22Rv1 (cell line): Measurements from ENCODE around the gene LSM11.

Source experiments
- H3K27ac ChIP-seq: fragments of 450-650 bp; 2 replicates; pipeline ENCODE4 v1.5.1; 2017
- ZFX ChIP-seq: fragments of 450-650 bp; IDR thresholded peaks from 2 replicates; pipeline ENCODE4 v1.6.1; 2017; ENCODE audit warnings: antibody characterized with exemption, borderline replicate concordance
- TF ChIP-seq, protein P1 (sequence below): fragments of 450-650 bp; IDR thresholded peaks from 2 replicates; pipeline ENCODE4 v1.5.1; 2017; ENCODE audit warnings: mild to moderate bottlenecking

LSM11 gene

DNA sequence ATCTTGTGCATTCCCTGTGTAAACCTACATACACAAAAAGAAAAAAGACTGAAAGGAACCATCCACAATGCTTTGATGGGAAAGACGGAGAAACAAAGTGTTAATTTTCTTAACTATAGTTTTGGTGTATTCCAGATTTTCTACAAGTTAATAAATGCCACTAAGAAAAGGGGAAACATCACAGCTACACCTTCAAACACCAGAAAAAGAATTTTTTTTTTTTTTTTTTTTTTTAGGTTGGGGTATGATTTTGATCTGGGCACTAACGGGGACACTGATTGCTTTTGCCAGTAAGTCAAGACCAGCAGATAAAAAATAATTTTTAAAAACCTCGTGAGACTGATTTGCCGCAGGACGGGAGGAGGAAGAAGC is 12.6 kb upstream of the LSM11 start:
- peak overlapping the region; percentile 79 for H3K27ac ChIP-seq

DNA sequence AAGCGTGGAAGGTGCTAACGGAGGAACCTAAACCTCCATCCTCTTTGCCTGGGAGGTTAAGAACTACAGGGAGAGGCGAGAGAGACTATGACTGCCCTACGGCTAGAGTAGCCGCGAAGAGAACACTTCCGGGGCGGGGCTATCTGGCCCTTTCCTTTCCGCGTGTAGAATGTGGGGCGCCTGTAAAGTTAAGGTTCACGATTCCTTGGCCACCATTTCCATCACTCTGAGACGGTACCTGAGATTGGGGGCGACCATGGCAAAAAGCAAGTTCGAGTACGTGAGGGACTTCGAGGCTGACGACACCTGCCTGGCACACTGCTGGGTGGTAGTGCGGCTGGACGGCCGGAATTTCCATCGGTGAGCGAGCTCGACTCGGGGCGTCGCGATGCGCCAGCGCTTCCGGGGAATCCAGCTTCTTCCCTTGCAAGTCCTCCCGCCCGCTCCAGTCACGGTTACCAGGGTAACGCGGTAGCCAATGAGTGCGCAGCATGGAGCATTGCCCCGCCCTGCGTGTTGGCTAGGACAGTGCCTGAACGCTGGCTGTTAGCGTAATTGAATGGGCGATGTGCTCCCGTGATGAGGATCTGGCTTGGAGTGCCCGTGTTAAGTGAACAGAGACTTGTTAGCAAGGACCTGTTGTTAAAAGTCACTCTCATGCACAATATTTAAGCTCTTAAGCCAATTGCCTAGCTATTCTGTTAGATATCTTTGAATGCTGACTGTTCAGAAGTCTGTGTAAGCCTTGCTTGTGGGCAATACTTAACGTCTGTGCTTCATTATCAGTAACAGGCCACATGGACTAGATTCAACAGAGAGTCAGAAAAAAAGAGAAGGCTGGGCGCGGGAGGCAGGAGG is 12.0 kb upstream of the LSM11 start, which contains the start of gene THG1L:
TSS of gene THG1L (plus strand) at position 149 of the 858 bp plus-strand sequence. CDS start at position 170, 21 bp downstream.
- peak within 1 kb of the TSS; percentile 79 for H3K27ac ChIP-seq
- TF ChIP-seq, protein P1, sequence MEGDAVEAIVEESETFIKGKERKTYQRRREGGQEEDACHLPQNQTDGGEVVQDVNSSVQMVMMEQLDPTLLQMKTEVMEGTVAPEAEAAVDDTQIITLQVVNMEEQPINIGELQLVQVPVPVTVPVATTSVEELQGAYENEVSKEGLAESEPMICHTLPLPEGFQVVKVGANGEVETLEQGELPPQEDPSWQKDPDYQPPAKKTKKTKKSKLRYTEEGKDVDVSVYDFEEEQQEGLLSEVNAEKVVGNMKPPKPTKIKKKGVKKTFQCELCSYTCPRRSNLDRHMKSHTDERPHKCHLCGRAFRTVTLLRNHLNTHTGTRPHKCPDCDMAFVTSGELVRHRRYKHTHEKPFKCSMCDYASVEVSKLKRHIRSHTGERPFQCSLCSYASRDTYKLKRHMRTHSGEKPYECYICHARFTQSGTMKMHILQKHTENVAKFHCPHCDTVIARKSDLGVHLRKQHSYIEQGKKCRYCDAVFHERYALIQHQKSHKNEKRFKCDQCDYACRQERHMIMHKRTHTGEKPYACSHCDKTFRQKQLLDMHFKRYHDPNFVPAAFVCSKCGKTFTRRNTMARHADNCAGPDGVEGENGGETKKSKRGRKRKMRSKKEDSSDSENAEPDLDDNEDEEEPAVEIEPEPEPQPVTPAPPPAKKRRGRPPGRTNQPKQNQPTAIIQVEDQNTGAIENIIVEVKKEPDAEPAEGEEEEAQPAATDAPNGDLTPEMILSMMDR = no peak
- no peak for TF ChIP-seq ZFX

More for the DNA sequence above, 12.6 kb upstream of the LSM11 start:
- TF ChIP-seq ZFX = no peak
- TF ChIP-seq, protein P1 = no peak

DNA sequence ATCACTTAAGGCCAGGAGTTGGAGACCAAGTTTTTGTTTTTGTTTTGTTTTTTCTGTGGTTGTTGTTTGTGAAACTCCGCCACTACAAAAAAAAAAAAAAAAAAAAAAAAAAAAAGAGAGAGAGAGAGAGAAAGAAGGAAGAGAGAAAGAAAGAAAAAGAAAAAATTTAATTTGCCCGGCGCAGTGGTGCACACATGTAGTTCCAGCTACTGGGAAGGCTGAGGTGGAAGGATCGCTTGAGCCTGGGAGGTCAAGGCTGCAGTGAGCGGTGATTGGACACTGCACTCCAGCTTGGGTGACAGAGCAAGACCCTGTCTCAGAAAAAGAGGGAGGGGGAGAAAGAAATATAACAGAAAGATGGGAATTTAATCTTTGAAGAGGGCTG is 11.4 kb upstream of the LSM11 start:
- TF ChIP-seq, protein P1 = no peak
- no peak for TF ChIP-seq ZFX
- H3K27ac ChIP-seq = no peak overlapping the region

DNA sequence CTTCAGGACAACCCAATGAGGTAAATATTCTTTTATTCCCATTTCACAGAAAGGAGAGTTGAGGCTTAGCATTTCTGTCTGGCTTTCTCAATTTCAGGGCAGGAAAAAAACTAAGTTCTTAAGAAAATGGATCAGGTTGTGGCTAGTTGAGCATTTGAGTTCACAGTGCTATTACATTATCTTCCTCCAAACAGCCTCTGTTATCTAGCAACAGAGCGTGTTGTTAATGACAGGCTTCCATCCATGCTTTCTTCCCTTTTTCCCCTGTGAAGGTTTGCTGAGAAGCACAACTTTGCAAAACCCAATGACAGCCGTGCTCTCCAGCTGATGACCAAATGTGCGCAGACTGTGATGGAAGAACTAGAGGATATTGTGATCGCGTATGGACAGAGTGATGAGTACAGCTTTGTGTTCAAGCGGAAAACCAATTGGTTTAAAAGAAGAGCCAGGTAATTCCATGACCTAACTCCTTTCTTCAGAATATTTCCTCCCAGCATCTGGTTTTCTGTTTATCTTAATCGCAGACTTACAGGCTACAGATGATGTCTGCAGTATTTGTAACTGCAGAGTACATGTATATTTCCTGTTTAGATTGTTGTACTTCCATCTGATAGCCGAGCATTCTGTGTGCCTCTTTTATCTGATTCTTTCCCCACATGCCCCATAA is 10.8 kb upstream of the LSM11 start:
- H3K27ac ChIP-seq = no peak overlapping the region
- TF ChIP-seq ZFX = no peak
- TF ChIP-seq, protein P1 = no peak

DNA sequence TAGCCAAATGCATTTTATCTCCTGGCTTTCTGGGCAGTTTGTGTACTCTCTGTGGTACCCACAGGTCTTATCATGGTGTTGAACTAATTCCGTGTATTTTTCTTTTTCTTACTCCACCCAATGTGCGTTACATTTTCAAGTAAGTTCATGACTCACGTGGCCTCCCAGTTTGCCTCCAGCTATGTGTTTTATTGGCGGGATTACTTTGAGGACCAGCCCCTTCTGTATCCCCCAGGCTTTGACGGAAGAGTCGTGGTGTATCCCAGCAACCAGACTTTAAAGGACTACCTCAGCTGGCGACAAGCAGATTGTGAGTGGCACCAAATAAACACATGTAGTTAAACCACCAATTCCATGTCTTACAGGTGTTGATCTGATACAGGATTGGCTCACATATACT is 9.1 kb upstream of the LSM11 start:
- TF ChIP-seq, protein P1 = no peak
- TF ChIP-seq ZFX = no peak
- no peak overlapping the region for H3K27ac ChIP-seq

DNA sequence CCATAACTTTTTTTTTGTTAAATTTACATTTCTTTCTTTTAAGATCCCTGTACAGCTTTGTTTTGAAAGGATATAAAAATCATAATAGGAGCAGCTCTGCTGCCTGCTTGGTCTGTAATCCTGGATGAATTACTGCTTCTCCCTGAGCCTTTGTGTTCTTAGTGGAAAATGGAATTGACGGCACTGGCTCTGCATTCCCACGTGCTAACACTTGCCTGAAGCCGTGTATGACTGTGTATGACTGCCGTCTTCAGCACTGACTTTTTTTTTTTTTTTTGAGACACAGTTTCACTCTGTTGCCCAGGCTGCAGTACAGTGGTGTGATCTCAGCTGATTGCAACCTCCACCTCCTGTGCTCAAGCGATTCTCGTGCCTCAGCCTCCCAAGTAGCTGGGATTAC is 7.5 kb upstream of the LSM11 start:
- H3K27ac ChIP-seq = no peak overlapping the region
- TF ChIP-seq, protein P1 = no peak
- no peak for TF ChIP-seq ZFX
